ENCODE results near the gene OSBPL6.
A peak's percentile ranks its signal among the peaks of the same experiment; 100 is the strongest.

OSBPL6 gene

GRCh38 chr2:178448968-178449661, 254.8 kb downstream of the OSBPL6 start:
- no peak for DNase-seq (ENCODE audit: low spot score)

- DNase-seq (ENCODE audit: low spot score): no peak
These were observed 255.6 kb downstream of the OSBPL6 start for GRCh38 chr2:178449700-178450523.

DNA sequence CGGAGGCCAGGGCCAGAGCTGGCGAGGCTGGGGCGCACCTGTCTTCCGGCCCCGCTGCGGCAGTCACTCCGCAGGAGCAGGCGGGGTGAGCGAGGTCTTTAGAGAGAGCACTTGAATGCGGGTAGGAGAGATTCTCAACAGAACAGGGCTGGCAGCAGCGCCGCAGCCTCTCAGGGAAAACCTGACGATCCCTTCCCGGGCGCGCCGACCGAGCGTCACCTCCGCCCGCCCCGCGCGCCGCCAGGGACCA, 256.1 kb downstream of the OSBPL6 start:
- no peak for DNase-seq (ENCODE audit: low spot score)

- peak; percentile 96 for DNase-seq (ENCODE audit: low spot score)
These were observed 256.6 kb downstream of the OSBPL6 start, which contains the start of the genes PJVK and PRKRA for GRCh38 chr2:178450774-178451525. PJVK (plus strand) TSS chr2:178451378; CDS start chr2:178453410, 2,032 bp downstream. PRKRA (minus strand) TSS chr2:178451175; CDS start chr2:178451030, 145 bp downstream.

DNA sequence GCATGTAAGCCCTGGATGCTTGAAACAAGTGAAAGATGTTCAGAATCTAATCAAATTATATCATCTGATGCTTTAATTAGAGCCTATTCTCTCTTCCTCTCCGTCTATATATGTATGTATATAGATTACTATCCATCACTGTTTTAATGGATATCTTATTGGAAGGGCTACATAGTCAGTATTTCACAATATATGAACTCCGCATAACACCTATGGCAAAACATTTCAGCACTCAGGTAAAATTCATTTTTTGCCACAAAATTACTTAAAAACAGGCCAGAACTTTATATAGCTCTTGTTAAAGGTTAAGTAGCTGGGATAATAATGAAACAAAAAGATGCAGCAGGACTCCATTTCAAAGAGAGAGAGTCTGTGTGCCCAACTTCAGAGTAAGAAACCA, 258.0 kb downstream of the OSBPL6 start:
- DNase-seq (ENCODE audit: low spot score): no peak

Data from CD4-positive, alpha-beta T cell treated with Interleukin-6 at 100 ng/mL for 8 hours (primary cell).